Heart left ventricle (tissue), 16 donors: ENCODE measurements around the gene SAGE1. TPM values are rescaled to one million over a fixed set of nuclear protein-coding genes. Genes with fewer than 3 reads are reported as not detected.
A peak's percentile ranks its signal among the peaks of the same experiment; 100 is the strongest.
"Not testable (repeated sequence)": the region's sequence is repeated elsewhere in the genome, so short reads cannot be mapped to it uniquely, and the experiment has no call there.

ENCODE experiments used
- ATAC-seq, 4 donors: fragments of 200-7000 bp; cut with Tn5 transposase; one replicate each; pipeline ENCODE4 v1.9.1; 2020 to 2022; ENCODE audit warnings: moderate library complexity in 4 of 4, mild to moderate bottlenecking in 3 of 4, moderate number of reproducible peaks in 1 of 4
- DNase-seq, 5 donors: peaks; one replicate each; pipeline ENCODE4 v3.0.0-alpha.2; 2020
- H3K27ac ChIP-seq, 12 donors: fragments of 200-600 bp; sonication (generic) in 4 of 12; one replicate each; pipeline versions ENCODE4 v1.5.0 to v1.8.0; 2016 to 2022; ENCODE audit warnings: mild to moderate bottlenecking in 2 of 12
- H3K27me3 ChIP-seq, 9 donors: fragments of 200-600 bp; sonication (generic) in 2 of 9; one replicate each; pipeline versions ENCODE4 v1.5.1 to v1.8.0; 2016 to 2022; ENCODE audit warnings: mild to moderate bottlenecking in 3 of 9
- H3K36me3 ChIP-seq, 9 donors: fragments of 200-600 bp; sonication (generic) in 2 of 9; one replicate each; pipeline versions ENCODE4 v1.5.0 to v1.8.0; 2018 to 2022; ENCODE audit warnings: mild to moderate bottlenecking in 2 of 9
- H3K4me1 ChIP-seq, 12 donors: fragments of 200-600 bp; sonication (generic) in 4 of 12; one replicate each; pipeline versions ENCODE4 v1.5.0 to v1.8.0; 2016 to 2022; ENCODE audit warnings: mild to moderate bottlenecking in 3 of 12
- H3K4me3 ChIP-seq, 12 donors: fragments of 200-600 bp; sonication (generic) in 4 of 12; one replicate each; pipeline versions ENCODE4 v1.5.0 to v1.8.0; 2017 to 2022; ENCODE audit warnings: mild to moderate bottlenecking in 9 of 12, moderate library complexity in 4 of 12
- H3K9me3 ChIP-seq, 12 donors: fragments of 200-600 bp; sonication (generic) in 4 of 12; one replicate each; pipeline versions ENCODE4 v1.5.0 to v1.8.0; 2016 to 2022; ENCODE audit warnings: mild to moderate bottlenecking in 1 of 12
- CTCF ChIP-seq, 12 donors: fragments of 200-600 bp; sonication (generic) in 4 of 12; IDR thresholded peaks; one replicate each; pipeline versions ENCODE4 v1.5.0 to v1.8.0; 2018 to 2022; ENCODE audit warnings: antibody characterized with exemption in 12 of 12, mild to moderate bottlenecking in 5 of 12
- POLR2A ChIP-seq, 2 donors: fragments of 450-650 bp; IDR thresholded peaks; one replicate each; pipeline ENCODE4 v1.6.1; 2017; ENCODE audit warnings: antibody characterized with exemption in 2 of 2, mild to moderate bottlenecking in 2 of 2, moderate library complexity in 2 of 2
- WGBS, 4 donors: extraction: QIAGEN DNeasy Blood & Tissue Kit in 2 of 4; methylation state at CpG; one replicate each; pipeline versions ENCODE4 v1.1.5 to v1.1.7; 2013 to 2018; 5-methylcytosine and 5-hydroxymethylcytosine counted together
- intact Hi-C, 10 donors: fragments of 100-400 bp; cut with DNase I; formaldehyde crosslinking; loops; one replicate each; pipeline versions ENCODE4 v1.11.1 to v1.14.2; 2022
- long read RNA-seq, 3 donors: library from polyadenylated mRNA; unstranded; transcript quantifications; one replicate each; pipeline ENCODE4 v2.0.0, GENCODE V29; 2020 to 2021
- polyA plus RNA-seq, 2 donors: library from polyadenylated mRNA; stranded (reverse); fragments of 200-250 nt; gene quantifications; one replicate each; pipeline ENCODE4 v1.2.3, GENCODE V29; 2013
- total RNA-seq, 9 donors: library from RNA; depleted of rRNA in 2 of 9; stranded (reverse); fragments of >200 nt in 2 of 9; fragmentation: NEBNext Ultra II Directional in 3 of 9; extraction: Animal tissue kit (Norgen Biotek cat#: 25700) in 3 of 9; gene quantifications; one replicate each; pipeline versions ENCODE4 v1.1.0 to v1.2.4, GENCODE V29; 2016 to 2023
- donor health status: ischemic (EF 13 %, LVEDD 7.1; RV severe dilation, severe dysfunction).
- donor health status: healthy with polysubstance abuse.
- donor health status: DM: no; HTN: yes; CAD: no.
- donor health status: DM: no; HTN: no; CAD: no.
- donor health status: ischemic (EF 25% LVEDD 6.9; RV normal size, moderate dysfunction).
- donor health status: ischemic (EF 25% LVEDD 5.7; RV mildly dilated, moderate dysfunction).
- donor health status: healthy.
- donor health status: DM: yes; HTN: yes; CAD: no.
- donor health status: ischemic (EF 35%, LVEDD 5.7; RV mildly dilated, moderate dysfunction).
- donor health status: nonischemic (EF 11% LVEDD 7.7; RV severe dilation, severe dysfunction).
- donor health status: DM: yes; HTN: yes; CAD: no.
- donor health status: PGD.
- donor health status: ischemic (EF 29% LVEDD 5.4; RV normal size, mild dysfunction).
- donor health status: nonischemic (EF 23%, LVEDD 6.1; RV moderate dilation, normal function).

The SAGE1 gene, protein sequence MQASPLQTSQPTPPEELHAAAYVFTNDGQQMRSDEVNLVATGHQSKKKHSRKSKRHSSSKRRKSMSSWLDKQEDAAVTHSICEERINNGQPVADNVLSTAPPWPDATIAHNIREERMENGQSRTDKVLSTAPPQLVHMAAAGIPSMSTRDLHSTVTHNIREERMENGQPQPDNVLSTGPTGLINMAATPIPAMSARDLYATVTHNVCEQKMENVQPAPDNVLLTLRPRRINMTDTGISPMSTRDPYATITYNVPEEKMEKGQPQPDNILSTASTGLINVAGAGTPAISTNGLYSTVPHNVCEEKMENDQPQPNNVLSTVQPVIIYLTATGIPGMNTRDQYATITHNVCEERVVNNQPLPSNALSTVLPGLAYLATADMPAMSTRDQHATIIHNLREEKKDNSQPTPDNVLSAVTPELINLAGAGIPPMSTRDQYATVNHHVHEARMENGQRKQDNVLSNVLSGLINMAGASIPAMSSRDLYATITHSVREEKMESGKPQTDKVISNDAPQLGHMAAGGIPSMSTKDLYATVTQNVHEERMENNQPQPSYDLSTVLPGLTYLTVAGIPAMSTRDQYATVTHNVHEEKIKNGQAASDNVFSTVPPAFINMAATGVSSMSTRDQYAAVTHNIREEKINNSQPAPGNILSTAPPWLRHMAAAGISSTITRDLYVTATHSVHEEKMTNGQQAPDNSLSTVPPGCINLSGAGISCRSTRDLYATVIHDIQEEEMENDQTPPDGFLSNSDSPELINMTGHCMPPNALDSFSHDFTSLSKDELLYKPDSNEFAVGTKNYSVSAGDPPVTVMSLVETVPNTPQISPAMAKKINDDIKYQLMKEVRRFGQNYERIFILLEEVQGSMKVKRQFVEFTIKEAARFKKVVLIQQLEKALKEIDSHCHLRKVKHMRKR
- total RNA-seq (not detected), polyA plus RNA-seq (not detected)
- long read RNA-seq, donor 1, result 0 reads
- long read RNA-seq, donor 2, result 0 reads
- long read RNA-seq, donor 3, result 0 reads

- intact Hi-C loops, result no loop called here
- H3K27ac ChIP-seq, result no peak within 1 kb of the TSS
- H3K9me3 ChIP-seq, result peaks cover 0 to 4% (median 0%) of the 10 kb centered on the region in 12 donors
- no peak within 1 kb of the TSS for H3K4me3 ChIP-seq
- peaks cover 0 to 5% (median 0%) of the 10 kb centered on the region in 9 donors for H3K27me3 ChIP-seq
- ATAC-seq (no peak), DNase-seq (no peak)
- TF ChIP-seq CTCF (IDR thresholded peaks at IDR 0.05) (no peak), POLR2A (IDR thresholded peaks at IDR 0.05) (no peak)
- no peaks in the 10 kb centered on the region for H3K4me1 ChIP-seq
- WGBS, 4 donors, result 82 to 89% (median 86%) methylated on average over 22 of the region's 22 CpGs
- H3K36me3 ChIP-seq, result no peaks in the 10 kb centered on the region
Observed at GRCh38 chrX:135893294-135893817, at the start of gene SAGE1, which contains the start of gene CT45A10. TSS of gene SAGE1 (plus strand) at chrX:135893716. CDS start at chrX:135896243, 2,527 bp downstream. TSS of gene CT45A10 (minus strand) at chrX:135893444. CDS start at chrX:135885344, 8,100 bp downstream.

DNA sequence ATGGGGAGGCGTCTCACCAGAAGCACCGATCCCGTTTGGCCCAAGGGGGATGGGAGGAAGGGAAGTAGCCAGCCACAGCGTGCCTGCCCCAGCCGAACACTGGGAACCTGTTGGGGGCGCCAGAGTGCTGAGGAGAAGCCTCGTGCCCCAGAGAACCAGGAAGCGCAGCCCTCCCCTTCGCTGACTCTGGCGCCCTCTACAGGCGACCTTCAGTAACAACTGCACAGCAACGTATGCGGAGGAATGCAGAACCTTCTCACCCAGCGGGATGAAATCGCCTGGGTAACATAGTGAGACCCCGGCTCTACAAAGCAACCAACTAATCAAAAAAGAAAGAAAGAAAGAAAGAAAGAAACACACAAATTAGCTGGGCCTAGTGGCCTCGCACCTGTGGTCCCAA, 39.1 kb upstream of the SAGE1 start, which contains the start of gene CT45A8:
Gene CT45A8, minus strand, starts transcription at position 101 of the 400 bp plus-strand sequence. CDS start 3,755 bp downstream, outside the sequence.
- H3K4me3 ChIP-seq, H3K36me3 ChIP-seq, ATAC-seq, intact Hi-C loops, H3K27me3 ChIP-seq, DNase-seq, H3K9me3 ChIP-seq, H3K4me1 ChIP-seq, H3K27ac ChIP-seq: not testable (repeated sequence)
- WGBS, 4 donors, result no CpG with 5 or more reads among the region's 17 CpGs

GRCh38 chrX:135871712-135872111, 21.8 kb upstream of the SAGE1 start, which contains the start of gene CT45A9:
TSS of gene CT45A9 (minus strand) at chrX:135871812. CDS start at chrX:135868061, 3,751 bp downstream.
- H3K9me3 ChIP-seq, H3K27ac ChIP-seq, ATAC-seq, H3K36me3 ChIP-seq, H3K4me3 ChIP-seq, DNase-seq, intact Hi-C loops, H3K4me1 ChIP-seq, H3K27me3 ChIP-seq: not testable (repeated sequence)
- no CpG with 5 or more reads among the region's 17 CpGs for WGBS, 4 donors

DNA sequence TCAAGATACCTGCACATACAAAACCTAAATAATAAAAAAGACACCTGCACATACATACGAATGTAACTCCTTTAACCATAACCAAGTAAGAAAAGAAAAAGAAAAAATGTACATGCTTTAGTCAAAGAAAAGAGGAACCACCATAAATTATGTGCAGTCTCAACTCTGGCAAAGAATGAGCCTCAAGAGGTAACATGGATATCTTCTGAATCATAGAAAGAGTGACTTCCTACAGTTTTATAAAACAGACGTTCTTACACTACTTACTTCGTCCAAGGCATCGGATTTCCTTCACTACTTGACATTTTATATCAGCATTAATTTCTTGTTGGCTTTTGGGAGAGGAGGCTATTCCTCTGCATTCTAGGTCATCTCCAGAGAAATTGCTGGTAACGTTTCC, 10.8 kb upstream of the SAGE1 start:
- H3K9me3 ChIP-seq, ATAC-seq, H3K27ac ChIP-seq, intact Hi-C loops, DNase-seq, H3K36me3 ChIP-seq, H3K4me1 ChIP-seq, H3K27me3 ChIP-seq, H3K4me3 ChIP-seq: not testable (repeated sequence)
- 54 to 70% (median 65%) methylated on average over 4 to 5 of the region's 5 CpGs for WGBS, 4 donors

DNA sequence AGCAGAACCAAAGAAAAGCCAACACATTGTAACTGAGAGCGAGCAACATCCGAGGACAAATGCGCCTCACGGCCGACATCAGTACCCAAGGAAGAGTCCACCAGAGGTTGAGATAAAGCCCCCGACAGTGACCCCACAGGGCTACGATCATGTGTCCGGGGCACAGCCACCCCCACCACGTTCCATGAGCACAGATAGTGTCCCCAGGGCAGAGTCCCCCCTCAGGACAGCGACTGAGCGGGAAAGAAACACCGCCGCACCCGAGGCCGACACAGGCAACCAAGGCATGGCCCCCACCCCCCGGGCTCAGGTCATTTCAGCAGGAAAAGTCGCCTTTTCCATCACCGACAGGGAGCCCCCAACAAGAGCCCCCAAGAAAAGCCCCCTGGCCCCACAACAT, 5.3 kb upstream of the SAGE1 start:
- H3K36me3 ChIP-seq, H3K9me3 ChIP-seq, H3K4me3 ChIP-seq, ATAC-seq, intact Hi-C loops, H3K4me1 ChIP-seq, H3K27me3 ChIP-seq, H3K27ac ChIP-seq: not testable (repeated sequence)
- WGBS, 4 donors, result 81 to 91% (median 90%) methylated on average over 9 to 12 of the region's 18 CpGs
- peak in 1 of 5 donors; percentile 37 for DNase-seq
